ENCODE data around the gene SLC38A10. TPM values are rescaled to one million over a fixed set of nuclear protein-coding genes. Genes with fewer than 3 reads are reported as not detected.

SLC38A10 gene
- total RNA-seq, 1 experiment from 2014 or later = 75.1 TPM

DNA sequence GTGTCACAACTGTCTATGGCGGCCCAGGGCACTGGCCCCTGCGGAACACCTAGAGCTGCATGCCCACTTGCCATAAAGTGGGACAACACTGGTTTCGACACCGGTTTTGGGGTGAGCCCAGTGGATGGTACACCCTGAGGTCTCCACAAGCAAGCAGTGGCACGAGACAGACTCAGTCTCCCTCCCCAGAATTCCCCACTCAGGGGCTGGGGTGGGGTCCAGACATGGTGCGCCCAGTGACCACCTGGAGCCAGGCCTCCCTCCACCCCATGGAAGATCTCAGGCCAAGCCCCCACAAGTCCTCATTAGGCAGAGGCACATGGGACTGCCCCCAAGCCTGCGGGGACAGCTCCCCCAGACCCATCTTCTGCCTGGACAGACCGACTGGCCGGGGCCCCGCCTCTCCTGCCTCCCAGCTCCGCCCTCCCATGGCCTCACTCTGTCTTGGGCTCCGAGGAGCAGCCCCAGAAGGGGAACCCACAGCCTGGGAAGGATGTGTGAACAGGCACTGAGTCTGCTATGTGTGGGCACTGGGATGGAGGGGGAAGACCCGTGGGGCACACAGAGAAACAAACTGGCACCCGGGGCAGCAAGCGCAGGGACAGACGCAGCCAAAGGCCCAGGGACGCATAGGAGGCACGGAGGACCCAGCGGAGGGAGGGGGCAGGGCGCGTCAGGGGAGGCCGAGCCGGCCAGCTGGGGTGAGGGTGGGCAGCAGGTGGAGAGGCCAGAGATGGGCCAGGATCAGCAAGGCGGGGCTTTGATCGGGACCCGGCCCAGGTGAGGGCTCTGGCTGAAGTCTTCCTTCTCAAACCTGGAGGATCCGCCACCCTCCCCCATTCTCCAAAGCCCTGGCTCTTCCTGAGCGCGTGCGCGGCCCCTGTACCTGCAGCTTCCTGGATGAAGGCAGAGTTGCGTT, 59.0 kb downstream of the SLC38A10 start:
- TF ChIP-seq, protein P1, sequence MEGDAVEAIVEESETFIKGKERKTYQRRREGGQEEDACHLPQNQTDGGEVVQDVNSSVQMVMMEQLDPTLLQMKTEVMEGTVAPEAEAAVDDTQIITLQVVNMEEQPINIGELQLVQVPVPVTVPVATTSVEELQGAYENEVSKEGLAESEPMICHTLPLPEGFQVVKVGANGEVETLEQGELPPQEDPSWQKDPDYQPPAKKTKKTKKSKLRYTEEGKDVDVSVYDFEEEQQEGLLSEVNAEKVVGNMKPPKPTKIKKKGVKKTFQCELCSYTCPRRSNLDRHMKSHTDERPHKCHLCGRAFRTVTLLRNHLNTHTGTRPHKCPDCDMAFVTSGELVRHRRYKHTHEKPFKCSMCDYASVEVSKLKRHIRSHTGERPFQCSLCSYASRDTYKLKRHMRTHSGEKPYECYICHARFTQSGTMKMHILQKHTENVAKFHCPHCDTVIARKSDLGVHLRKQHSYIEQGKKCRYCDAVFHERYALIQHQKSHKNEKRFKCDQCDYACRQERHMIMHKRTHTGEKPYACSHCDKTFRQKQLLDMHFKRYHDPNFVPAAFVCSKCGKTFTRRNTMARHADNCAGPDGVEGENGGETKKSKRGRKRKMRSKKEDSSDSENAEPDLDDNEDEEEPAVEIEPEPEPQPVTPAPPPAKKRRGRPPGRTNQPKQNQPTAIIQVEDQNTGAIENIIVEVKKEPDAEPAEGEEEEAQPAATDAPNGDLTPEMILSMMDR (conservative IDR thresholded peaks at IDR 0.05; ENCODE audit: low read depth, low read length) = no peak
- TF ChIP-seq EZH2 (IDR thresholded peaks at IDR 0.05; ENCODE audit: borderline replicate concordance, low read depth, low read length, poor library complexity, severe bottlenecking) = no peak
- no TSS peak for BruUV-seq (replicated peaks)
- peaks cover 3% of the 10 kb centered on the region for H3K36me3 ChIP-seq (ENCODE audit: insufficient read depth, low read length, poor library complexity, severe bottlenecking)
- H3K4me3 ChIP-seq (ENCODE audit: low read depth, low read length, poor library complexity, severe bottlenecking) = no peak overlapping the region
- peaks cover 7% of the 10 kb centered on the region for H3K4me1 ChIP-seq (ENCODE audit: insufficient read depth, low read length, poor library complexity, severe bottlenecking)
- CTCF ChIA-PET = interaction anchor here (1.4 kb wide), 1 partner anchor 13 kb away, joined by 3 read pairs; the partner anchor contains the start of gene CEP131
- intact Hi-C loops (cut with micrococcal nuclease; ENCODE audit: unreplicated experiment) = no loop called here
- DNase-seq (ENCODE audit: low spot score) = no peak
- H3K27me3 ChIP-seq (replicated peaks; ENCODE audit: insufficient read depth, low read depth, low read length, poor library complexity) = no peaks in the 10 kb centered on the region
- POLR2A ChIA-PET (ENCODE audit: low non-redundant PET) = no interaction called here
- no peak overlapping the region for H3K27ac ChIP-seq (ENCODE audit: low read depth, low read length, poor library complexity, severe bottlenecking)
- no peaks in the 10 kb centered on the region for H3K9me3 ChIP-seq (ENCODE audit: low read depth, low read length, poor library complexity, severe bottlenecking)

GRCh38 chr17:81234940-81235821, 59.9 kb downstream of the SLC38A10 start:
- ChIA-PET CTCF (interaction anchor here (1.4 kb wide), 1 partner anchor 12 kb away, joined by 3 read pairs; the partner anchor contains the start of gene CEP131), POLR2A (ENCODE audit: low non-redundant PET) (no interaction called here)
- Histone ChIP-seq H3K9me3 (ENCODE audit: low read depth, low read length, poor library complexity, severe bottlenecking) (no peaks in the 10 kb centered on the region), H3K27ac (ENCODE audit: low read depth, low read length, poor library complexity, severe bottlenecking) (no peak overlapping the region), H3K36me3 (ENCODE audit: insufficient read depth, low read length, poor library complexity, severe bottlenecking) (no peaks in the 10 kb centered on the region), H3K27me3 (replicated peaks; ENCODE audit: insufficient read depth, low read depth, low read length, poor library complexity) (no peaks in the 10 kb centered on the region), H3K4me3 (ENCODE audit: low read depth, low read length, poor library complexity, severe bottlenecking) (no peak overlapping the region), H3K4me1 (ENCODE audit: insufficient read depth, low read length, poor library complexity, severe bottlenecking) (peaks cover 7% of the 10 kb centered on the region)
- intact Hi-C loops (cut with micrococcal nuclease; ENCODE audit: unreplicated experiment) = no loop called here
- TF ChIP-seq EZH2 (IDR thresholded peaks at IDR 0.05; ENCODE audit: borderline replicate concordance, low read depth, low read length, poor library complexity, severe bottlenecking) = no peak
- TF ChIP-seq, protein P1 (conservative IDR thresholded peaks at IDR 0.05; ENCODE audit: low read depth, low read length) = no peak
- BruUV-seq (replicated peaks) = no TSS peak
- DNase-seq (ENCODE audit: low spot score) = no peak

DNA sequence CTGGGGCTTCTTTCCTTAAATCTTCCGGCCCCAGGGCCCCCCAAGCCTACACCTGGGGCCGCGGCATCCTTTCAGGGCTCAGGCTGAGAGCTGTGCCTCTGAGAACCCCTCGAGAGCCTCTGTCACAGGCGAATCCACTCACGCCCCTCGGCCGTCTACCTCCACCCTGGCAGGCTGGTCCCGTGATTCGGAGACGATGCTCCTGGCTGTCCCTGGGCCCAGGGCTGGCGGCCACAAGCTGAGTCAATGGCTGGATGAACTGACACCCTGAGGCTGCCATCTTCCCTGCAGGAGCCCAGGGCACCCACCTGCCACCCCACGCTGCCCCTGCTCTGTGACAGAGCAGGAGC, 60.6 kb downstream of the SLC38A10 start:
- peaks cover 7% of the 10 kb centered on the region for H3K4me1 ChIP-seq (ENCODE audit: insufficient read depth, low read length, poor library complexity, severe bottlenecking)
- no peaks in the 10 kb centered on the region for H3K36me3 ChIP-seq (ENCODE audit: insufficient read depth, low read length, poor library complexity, severe bottlenecking)
- no peaks in the 10 kb centered on the region for H3K9me3 ChIP-seq (ENCODE audit: low read depth, low read length, poor library complexity, severe bottlenecking)
- POLR2A ChIA-PET (ENCODE audit: low non-redundant PET) = no interaction called here
- CTCF ChIA-PET = interaction anchor here (0.5 kb wide), 1 partner anchor 92 kb away, joined by 3 read pairs; no protein-coding TSS in a partner anchor
- DNase-seq (ENCODE audit: low spot score) = no peak
- no peak for TF ChIP-seq EZH2 (IDR thresholded peaks at IDR 0.05; ENCODE audit: borderline replicate concordance, low read depth, low read length, poor library complexity, severe bottlenecking)
- TF ChIP-seq, protein P1 (conservative IDR thresholded peaks at IDR 0.05; ENCODE audit: low read depth, low read length) = no peak
- no peak overlapping the region for H3K27ac ChIP-seq (ENCODE audit: low read depth, low read length, poor library complexity, severe bottlenecking)
- H3K27me3 ChIP-seq (replicated peaks; ENCODE audit: insufficient read depth, low read depth, low read length, poor library complexity) = no peaks in the 10 kb centered on the region
- no TSS peak for BruUV-seq (replicated peaks)
- intact Hi-C loops (cut with micrococcal nuclease; ENCODE audit: unreplicated experiment) = no loop called here
- no peak overlapping the region for H3K4me3 ChIP-seq (ENCODE audit: low read depth, low read length, poor library complexity, severe bottlenecking)
